ENCODE measurements around the gene AWAT1. TPM values are rescaled to one million over a fixed set of nuclear protein-coding genes. Genes with fewer than 3 reads are reported as not detected.
"Not testable (repeated sequence)": the region's sequence is repeated elsewhere in the genome, so short reads cannot be mapped to it uniquely, and the experiment has no call there.

AWAT1 gene
- polyA plus RNA-seq, 1 donor (not counting 4 experiments of a cell fraction or from before 2014, with no cell fraction given) = not detected

GRCh38 chrX:70208479-70208878 lies 26.0 kb upstream of the AWAT1 start:
- no peaks in the 10 kb centered on the region for H4K20me1 ChIP-seq (ENCODE audit: control insufficient read depth, extremely low read depth, insufficient read depth, low read length)
- dilution Hi-C loops (cut with MboI; ENCODE audit: extremely low pct_ligation_motif_present, low sequenced_read_pairs) = no loop called here
- no peaks in the 10 kb centered on the region for H3K36me3 ChIP-seq (ENCODE audit: control insufficient read depth in 2 of 2, extremely low read depth in 1 of 2, insufficient read depth in 2 of 2, low read length in 2 of 2)
- no peak for TF ChIP-seq CTCF (optimal IDR thresholded peaks at IDR 0.05 in 1 of 3, IDR thresholded peaks at IDR 0.05 in 1 of 3, conservative IDR thresholded peaks at IDR 0.05 in 1 of 3; ENCODE audit: extremely low read depth in 1 of 3, insufficient read depth in 2 of 3, low read length in 3 of 3)
- no peak for TF ChIP-seq EZH2 (IDR thresholded peaks at IDR 0.05; ENCODE audit: low read length)
- H3K27ac ChIP-seq (ENCODE audit: control insufficient read depth, insufficient read depth, low read length) = no peak overlapping the region
- H3K4me3 ChIP-seq (ENCODE audit: control insufficient read depth in 2 of 3, extremely low read depth in 1 of 3, insufficient read depth in 2 of 3, low read depth in 1 of 3, low read length in 3 of 3) = no peak overlapping the region
- H3K4me2 ChIP-seq (ENCODE audit: control insufficient read depth, extremely low read depth, insufficient read depth, low read depth, low read length) = no peak overlapping the region
- H3K9me1 ChIP-seq (ENCODE audit: control insufficient read depth, extremely low read depth, insufficient read depth, low read length) = no peaks in the 10 kb centered on the region
- H3K9me3 ChIP-seq (ENCODE audit: control insufficient read depth, low read depth, low read length) = no peaks in the 10 kb centered on the region
- no peak overlapping the region for H2AFZ ChIP-seq (ENCODE audit: control insufficient read depth, low read length)
- H3K9ac ChIP-seq (ENCODE audit: control insufficient read depth, extremely low read depth, insufficient read depth, low read length) = no peak overlapping the region
- no peaks in the 10 kb centered on the region for H3K79me2 ChIP-seq (ENCODE audit: control insufficient read depth, insufficient read depth, low read length)
- DNase-seq (ENCODE audit: low read depth, low spot score) = no peak
- no peak for FAIRE-seq
- no peaks in the 10 kb centered on the region for H3K4me1 ChIP-seq (ENCODE audit: control insufficient read depth, extremely low read depth, insufficient read depth, low read length)
- peaks cover 3% of the 10 kb centered on the region for H3K27me3 ChIP-seq (ENCODE audit: control insufficient read depth, extremely low read depth, insufficient read depth, low read length)

- FAIRE-seq; H3K9me3 ChIP-seq (ENCODE audit: control insufficient read depth, low read depth, low read length); H3K9me1 ChIP-seq (ENCODE audit: control insufficient read depth, extremely low read depth, insufficient read depth, low read length); H4K20me1 ChIP-seq (ENCODE audit: control insufficient read depth, extremely low read depth, insufficient read depth, low read length); H2AFZ ChIP-seq (ENCODE audit: control insufficient read depth, low read length); H3K27me3 ChIP-seq (ENCODE audit: control insufficient read depth, extremely low read depth, insufficient read depth, low read length); H3K9ac ChIP-seq (ENCODE audit: control insufficient read depth, extremely low read depth, insufficient read depth, low read length); H3K36me3 ChIP-seq (ENCODE audit: control insufficient read depth in 2 of 2, extremely low read depth in 1 of 2, insufficient read depth in 2 of 2, low read length in 2 of 2); H3K79me2 ChIP-seq (ENCODE audit: control insufficient read depth, insufficient read depth, low read length); H3K4me2 ChIP-seq (ENCODE audit: control insufficient read depth, extremely low read depth, insufficient read depth, low read depth, low read length); H3K4me1 ChIP-seq (ENCODE audit: control insufficient read depth, extremely low read depth, insufficient read depth, low read length); H3K4me3 ChIP-seq (ENCODE audit: control insufficient read depth in 2 of 3, extremely low read depth in 1 of 3, insufficient read depth in 2 of 3, low read depth in 1 of 3, low read length in 3 of 3); DNase-seq (ENCODE audit: low read depth, low spot score); H3K27ac ChIP-seq (ENCODE audit: control insufficient read depth, insufficient read depth, low read length); dilution Hi-C loops (cut with MboI; ENCODE audit: extremely low pct_ligation_motif_present, low sequenced_read_pairs): not testable (repeated sequence)
These were observed 24.9 kb upstream of the AWAT1 start for GRCh38 chrX:70209570-70209969.

Measured in keratinocyte (primary cell).